ENCODE measurements around the gene DCAF5.

The DCAF5 gene

DNA sequence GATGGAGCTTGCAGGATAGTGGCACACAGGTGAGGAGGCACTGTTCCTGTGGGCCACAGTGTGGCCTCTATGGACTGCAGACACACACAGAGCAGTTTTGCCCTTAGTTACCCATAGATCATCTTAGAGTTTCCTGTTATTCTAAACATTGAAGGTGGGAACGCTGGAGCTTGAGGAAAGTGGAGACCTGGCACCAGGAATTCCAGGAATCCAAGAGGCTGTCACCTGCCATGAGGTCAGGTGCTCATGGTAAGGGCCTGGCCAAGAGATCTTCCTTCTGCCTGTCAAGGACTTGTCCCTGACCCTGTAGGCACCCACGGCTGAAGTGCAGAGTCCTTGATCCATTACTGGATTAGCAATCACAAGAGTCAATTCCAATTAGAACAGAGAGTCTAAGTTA, 108.6 kb downstream of the DCAF5 start:
- no peak for FAIRE-seq
- no peak for DNase-seq (ENCODE audit: insufficient read length)
- TF ChIP-seq TAF1 (IDR thresholded peaks at IDR 0.05; ENCODE audit: borderline replicate concordance, low read depth, low read length) = no peak
- TF ChIP-seq POLR2A (IDR thresholded peaks at IDR 0.05; ENCODE audit: low read depth, low read length) = no peak

DNA sequence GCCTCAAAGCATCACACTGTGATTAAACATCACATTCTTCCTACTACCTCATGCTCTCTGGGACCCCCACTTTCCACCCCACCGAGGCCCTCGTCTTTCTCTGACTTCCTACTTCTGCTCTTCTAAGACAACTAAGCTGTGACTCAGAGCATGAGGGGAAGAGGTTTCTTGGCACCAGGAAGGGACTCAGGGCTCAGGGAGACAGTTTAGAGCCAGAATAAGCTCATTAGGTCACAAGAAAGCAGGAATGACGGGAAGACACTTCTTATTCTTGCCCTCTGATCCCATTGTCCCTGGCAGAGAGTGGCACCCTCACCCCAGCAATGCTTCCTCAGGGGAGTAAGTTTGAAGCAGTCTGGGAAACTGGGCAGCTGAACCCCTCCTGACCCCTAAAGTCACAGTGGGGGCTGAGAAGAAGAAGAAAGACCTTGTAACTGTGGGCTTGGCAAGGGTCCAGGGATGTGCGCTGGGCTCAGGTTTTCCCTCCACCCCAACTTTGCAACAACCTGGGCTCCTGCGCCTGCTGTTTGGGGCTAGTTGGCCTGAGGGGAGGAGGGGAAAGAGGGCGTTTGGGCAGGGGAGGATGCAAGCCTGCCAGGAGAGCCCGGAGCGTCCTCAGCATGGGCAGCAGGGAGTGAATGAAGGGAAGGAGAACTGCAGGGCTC, 109.2 kb downstream of the DCAF5 start:
- FAIRE-seq = no peak
- DNase-seq (ENCODE audit: insufficient read length) = no peak
- TF ChIP-seq TAF1 (IDR thresholded peaks at IDR 0.05; ENCODE audit: borderline replicate concordance, low read depth, low read length) (no peak), POLR2A (IDR thresholded peaks at IDR 0.05; ENCODE audit: low read depth, low read length) (no peak), POLR2AphosphoS5 (IDR thresholded peaks at IDR 0.05; ENCODE audit: low read depth, low read length) (no peak)

DNA sequence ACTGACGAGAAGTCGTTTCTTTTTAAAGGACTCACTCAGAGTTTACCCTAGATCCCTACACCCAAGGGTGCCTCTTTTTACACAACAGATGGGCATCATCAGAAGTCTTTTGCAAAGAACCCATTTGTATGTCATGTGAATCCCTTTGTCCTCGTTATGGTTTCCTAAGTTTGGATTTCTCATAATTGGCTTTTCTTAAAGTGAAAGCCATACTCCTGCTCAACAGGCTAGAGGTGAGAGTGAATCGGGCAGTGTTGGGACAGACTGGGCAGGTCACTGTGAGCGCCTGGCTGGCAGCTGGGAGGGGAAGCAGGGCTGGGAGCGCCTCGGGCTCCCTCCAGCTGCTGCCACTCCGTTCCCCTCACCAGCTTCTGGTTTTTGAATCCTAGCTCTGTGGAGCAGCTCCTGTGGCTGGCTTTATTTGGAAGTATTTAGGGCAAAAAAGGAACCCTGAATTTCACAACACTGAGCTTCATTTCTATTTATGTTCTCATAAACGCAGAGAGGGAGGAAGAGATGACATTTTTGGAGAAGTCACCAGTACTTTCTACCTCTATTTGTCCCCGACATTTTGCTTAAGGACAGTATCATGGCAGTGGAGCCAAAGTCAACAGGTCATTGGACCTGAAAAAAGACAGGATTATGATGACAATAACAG, 110.0 kb downstream of the DCAF5 start:
- FAIRE-seq (no peak), DNase-seq (ENCODE audit: insufficient read length) (no peak)
- TF ChIP-seq TAF1 (IDR thresholded peaks at IDR 0.05; ENCODE audit: borderline replicate concordance, low read depth, low read length) (no peak), POLR2AphosphoS5 (IDR thresholded peaks at IDR 0.05; ENCODE audit: low read depth, low read length) (no peak)

GRCh38 chr14:69042299-69042698, 110.6 kb downstream of the DCAF5 start:
- TF ChIP-seq POLR2AphosphoS5 (IDR thresholded peaks at IDR 0.05; ENCODE audit: low read depth, low read length) = no peak
- TF ChIP-seq TAF1 (IDR thresholded peaks at IDR 0.05; ENCODE audit: borderline replicate concordance, low read depth, low read length) = no peak
- FAIRE-seq (no peak), DNase-seq (ENCODE audit: insufficient read length) (no peak)

DNA sequence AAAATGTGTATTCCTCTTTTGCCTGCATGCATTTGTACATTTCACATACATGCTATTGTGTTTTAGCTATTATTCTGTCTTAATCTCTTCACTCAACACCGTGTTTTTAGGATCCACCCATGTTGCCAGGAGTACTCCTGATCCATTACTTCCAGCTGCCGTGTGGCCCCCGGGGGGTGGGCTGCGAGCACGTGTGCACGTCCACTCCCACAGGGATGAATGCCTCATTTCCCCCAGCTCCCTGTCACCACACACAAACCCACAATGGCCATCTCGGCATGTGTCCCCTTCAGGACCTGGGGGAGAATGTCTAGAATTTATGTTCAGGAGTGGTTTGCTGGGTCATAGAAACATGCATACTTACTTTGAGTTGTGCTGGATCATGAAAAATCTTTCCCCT, 111.1 kb downstream of the DCAF5 start:
- no peak for TF ChIP-seq POLR2A (IDR thresholded peaks at IDR 0.05; ENCODE audit: low read depth, low read length)
- TF ChIP-seq TAF1 (IDR thresholded peaks at IDR 0.05; ENCODE audit: borderline replicate concordance, low read depth, low read length) = no peak
- no peak for TF ChIP-seq POLR2AphosphoS5 (IDR thresholded peaks at IDR 0.05; ENCODE audit: low read depth, low read length)
- FAIRE-seq (no peak), DNase-seq (ENCODE audit: insufficient read length) (no peak)

GRCh38 chr14:69040353-69040752, 112.6 kb downstream of the DCAF5 start:
- FAIRE-seq = no peak
- TF ChIP-seq TAF1 (IDR thresholded peaks at IDR 0.05; ENCODE audit: borderline replicate concordance, low read depth, low read length) (no peak), POLR2A (IDR thresholded peaks at IDR 0.05; ENCODE audit: low read depth, low read length) (no peak), POLR2AphosphoS5 (IDR thresholded peaks at IDR 0.05; ENCODE audit: low read depth, low read length) (no peak)
- DNase-seq (ENCODE audit: insufficient read length) = no peak

DNA sequence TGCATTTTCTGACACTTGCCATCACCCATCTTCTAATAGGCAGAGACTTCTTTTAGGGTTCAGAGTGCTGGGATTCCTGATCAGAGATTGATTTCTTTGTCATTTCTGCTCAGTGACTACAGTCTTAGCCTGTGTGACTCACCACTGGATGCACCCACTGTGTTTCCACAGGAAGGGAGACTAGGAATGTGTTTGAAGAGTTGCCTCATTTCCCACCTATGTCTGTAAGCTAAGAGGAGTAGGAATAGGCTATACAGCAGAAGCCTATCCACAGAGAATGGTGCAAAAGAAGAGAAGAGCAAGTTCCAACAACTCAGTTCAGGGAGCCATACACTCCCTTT, 113.7 kb downstream of the DCAF5 start:
- TF ChIP-seq POLR2AphosphoS5 (IDR thresholded peaks at IDR 0.05; ENCODE audit: low read depth, low read length) = no peak
- DNase-seq (ENCODE audit: insufficient read length) (no peak), FAIRE-seq (no peak)

- FAIRE-seq = no peak
- no peak for TF ChIP-seq POLR2A (IDR thresholded peaks at IDR 0.05; ENCODE audit: low read depth, low read length)
- TF ChIP-seq TAF1 (IDR thresholded peaks at IDR 0.05; ENCODE audit: borderline replicate concordance, low read depth, low read length) = no peak
- no peak for TF ChIP-seq POLR2AphosphoS5 (IDR thresholded peaks at IDR 0.05; ENCODE audit: low read depth, low read length)
- no peak for DNase-seq (ENCODE audit: insufficient read length)
Measured at GRCh38 chr14:69038455-69039287, 114.2 kb downstream of the DCAF5 start.

DNA sequence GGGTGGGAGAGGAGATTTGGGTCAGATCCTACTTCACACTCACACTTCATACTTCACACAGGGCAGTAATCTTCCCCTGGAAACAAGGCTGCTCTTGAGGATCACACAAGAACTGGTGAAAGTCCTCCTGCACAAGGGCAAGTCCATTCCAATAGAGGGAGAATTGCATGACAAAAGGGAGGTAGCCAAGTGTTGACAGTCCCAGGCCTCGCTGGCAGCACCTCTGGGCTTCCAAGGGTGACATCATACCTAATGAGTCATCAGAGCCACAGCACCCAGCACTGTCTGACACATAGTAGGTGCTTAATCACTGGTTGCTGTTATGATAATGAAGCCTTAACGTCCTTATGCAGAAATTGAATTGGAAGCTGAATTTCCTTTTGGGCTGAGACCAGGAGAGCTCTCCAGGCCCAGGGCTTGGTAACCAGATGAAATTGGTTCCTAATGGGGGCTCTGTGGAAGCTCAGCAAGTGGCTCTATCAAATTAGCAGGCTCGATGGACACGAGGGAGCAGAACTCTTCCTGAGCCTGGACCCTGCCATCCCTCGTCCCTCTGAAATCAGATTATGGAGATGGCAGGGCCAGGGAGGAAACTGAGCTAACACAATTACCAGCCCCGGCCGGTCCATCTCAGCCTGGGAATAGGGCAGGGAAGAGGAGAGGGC, 115.0 kb downstream of the DCAF5 start:
- TF ChIP-seq POLR2AphosphoS5 (IDR thresholded peaks at IDR 0.05; ENCODE audit: low read depth, low read length) (no peak), TAF1 (IDR thresholded peaks at IDR 0.05; ENCODE audit: borderline replicate concordance, low read depth, low read length) (no peak), POLR2A (IDR thresholded peaks at IDR 0.05; ENCODE audit: low read depth, low read length) (no peak)
- no peak for FAIRE-seq
- no peak for DNase-seq (ENCODE audit: insufficient read length)

DNA sequence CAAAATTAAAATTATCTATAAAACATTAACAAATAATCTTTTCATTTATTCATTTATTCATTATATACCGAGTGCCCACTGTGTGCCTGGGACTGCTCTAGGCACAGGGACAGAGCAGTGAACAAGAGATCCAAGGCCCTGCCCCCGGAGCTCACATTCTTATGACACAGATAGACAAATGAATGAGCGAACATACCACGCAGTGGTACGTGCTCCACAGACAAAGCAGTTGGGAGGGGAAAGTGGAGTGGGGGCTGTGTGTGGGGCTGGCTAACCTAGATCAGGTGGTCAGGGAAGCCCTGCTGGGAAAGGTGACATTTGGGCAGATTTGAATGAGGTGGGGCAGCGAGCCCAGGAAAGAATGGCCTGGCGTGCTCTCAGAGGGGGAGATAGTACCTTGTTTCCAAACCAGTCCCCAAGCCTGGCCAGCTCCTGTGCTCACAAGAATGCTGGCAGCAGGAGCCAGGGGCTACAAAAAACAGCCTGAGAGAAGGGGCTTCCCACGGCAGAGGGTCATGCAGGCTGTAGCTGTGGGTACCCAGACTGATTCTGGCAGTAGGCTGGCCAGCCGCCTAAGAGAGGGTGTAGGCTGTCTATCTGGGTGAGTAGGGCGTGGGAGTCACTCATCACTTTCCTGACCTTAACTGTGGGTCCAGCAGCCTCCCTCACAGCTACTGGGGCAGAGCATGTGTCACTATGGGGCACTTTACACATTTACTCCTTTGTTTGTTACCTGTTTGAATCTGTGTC, 116.0 kb downstream of the DCAF5 start:
- DNase-seq (ENCODE audit: insufficient read length) = no peak
- no peak for FAIRE-seq
- no peak for TF ChIP-seq TAF1 (IDR thresholded peaks at IDR 0.05; ENCODE audit: borderline replicate concordance, low read depth, low read length)
- no peak for TF ChIP-seq POLR2AphosphoS5 (IDR thresholded peaks at IDR 0.05; ENCODE audit: low read depth, low read length)

DNA sequence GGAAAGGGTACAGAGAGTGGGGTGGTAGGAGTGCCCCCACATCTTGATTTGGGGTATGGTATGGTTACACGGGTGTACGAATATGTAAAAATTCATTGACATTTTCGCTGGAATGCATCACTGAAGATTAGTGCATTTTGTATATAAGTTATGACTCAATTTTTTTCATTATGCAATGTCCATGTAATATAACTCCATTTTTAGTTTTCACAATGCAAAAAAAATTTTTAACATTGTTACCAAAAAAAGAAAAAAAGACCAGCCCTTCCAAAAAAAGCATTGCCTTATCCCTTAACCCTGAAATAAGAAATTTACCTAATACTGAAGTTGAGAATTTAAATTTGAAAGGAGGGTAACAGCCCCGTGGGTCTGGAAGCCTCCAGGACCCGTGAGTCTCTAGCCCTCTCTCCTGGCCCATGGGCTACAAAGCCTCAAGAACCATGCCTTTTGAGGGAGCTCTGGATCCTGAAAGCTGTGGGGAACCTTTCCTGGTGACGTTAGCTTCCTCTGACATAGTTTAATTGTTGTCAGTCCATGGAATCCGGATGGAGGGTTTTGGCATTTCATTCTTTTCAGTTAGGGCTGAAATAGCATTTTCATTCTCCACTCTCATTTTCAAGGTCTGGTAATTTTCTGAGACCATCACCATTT, 118.2 kb downstream of the DCAF5 start:
- TF ChIP-seq POLR2A (IDR thresholded peaks at IDR 0.05; ENCODE audit: low read depth, low read length) (no peak), POLR2AphosphoS5 (IDR thresholded peaks at IDR 0.05; ENCODE audit: low read depth, low read length) (no peak), TAF1 (IDR thresholded peaks at IDR 0.05; ENCODE audit: borderline replicate concordance, low read depth, low read length) (no peak)
- DNase-seq (ENCODE audit: insufficient read length) (no peak), FAIRE-seq (no peak)

All from GM12892 (cell line).